COR-L47 (cell line): ENCODE measurements around the gene SPCS2.
A peak's percentile ranks its signal among the peaks of the same experiment; 100 is the strongest.
"Not testable (repeated sequence)": the region's sequence is repeated elsewhere in the genome, so short reads cannot be mapped to it uniquely, and the experiment has no call there.

Source experiments
- DNase-seq: peaks from one replicate; lab custom pipeline; 2025; lab: John Stamatoyannopoulos, UW

SPCS2 gene

DNA sequence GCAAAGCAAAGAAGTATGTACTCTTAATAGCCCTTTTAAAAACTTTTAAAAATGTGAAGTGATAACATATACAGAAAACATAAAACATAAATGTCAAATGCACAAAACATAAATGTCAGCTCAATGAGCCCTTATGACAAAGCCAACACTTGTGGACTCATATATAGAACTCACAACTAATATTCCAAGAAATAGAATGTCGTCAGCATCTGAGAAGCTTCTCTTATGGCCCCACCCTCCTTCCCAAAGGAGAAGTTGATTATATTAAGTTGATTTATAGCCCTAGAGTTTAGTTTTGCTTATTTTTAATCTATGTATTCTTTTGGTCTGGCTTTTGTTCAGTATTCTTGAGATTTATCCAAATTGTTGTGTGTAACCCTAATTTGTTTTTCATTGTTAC lies 53.5 kb downstream of the SPCS2 start:
- DNase-seq = no peak

DNA sequence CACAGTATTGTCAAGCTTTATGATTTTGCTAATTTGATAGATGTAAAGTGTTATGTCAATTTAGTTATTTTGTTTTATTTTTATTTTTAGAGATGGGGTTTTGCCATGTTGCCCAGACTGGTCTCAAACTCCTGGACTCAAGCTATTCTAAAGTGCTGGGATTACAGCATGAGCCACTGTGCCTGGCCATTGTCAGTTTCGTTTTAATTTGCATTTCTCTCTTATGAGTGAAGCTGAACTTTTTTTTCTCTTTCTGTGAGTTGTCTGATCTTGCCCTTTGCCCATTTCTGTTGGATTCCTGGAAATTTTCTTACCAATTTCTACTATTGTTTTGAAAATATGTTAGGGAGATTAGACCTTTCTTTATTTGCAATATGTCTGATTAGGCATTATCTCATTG lies 55.1 kb downstream of the SPCS2 start:
- DNase-seq = no peak

DNA sequence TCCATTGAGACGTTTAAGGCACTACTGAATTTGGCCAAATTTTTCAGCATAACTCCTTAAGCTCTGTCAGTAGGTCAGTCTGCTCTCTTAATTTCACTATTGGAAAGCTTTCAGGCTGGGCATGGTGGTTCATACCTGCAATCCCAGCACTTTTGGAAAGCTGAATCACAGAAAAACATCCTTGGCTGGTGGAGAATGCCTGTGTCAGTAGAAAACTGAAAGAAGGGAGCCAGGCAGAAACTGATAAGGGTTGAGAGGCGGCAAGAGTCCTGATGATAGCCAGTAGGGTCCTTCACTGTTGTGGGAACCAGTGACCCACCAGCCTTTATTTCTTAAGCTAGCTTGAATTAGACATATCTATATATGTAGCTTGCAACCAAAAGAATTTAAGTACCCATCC lies 62.3 kb downstream of the SPCS2 start:
- no peak for DNase-seq

- no peak for DNase-seq
Measured at GRCh38 chr11:75011872-75012271, 62.8 kb downstream of the SPCS2 start.

DNA sequence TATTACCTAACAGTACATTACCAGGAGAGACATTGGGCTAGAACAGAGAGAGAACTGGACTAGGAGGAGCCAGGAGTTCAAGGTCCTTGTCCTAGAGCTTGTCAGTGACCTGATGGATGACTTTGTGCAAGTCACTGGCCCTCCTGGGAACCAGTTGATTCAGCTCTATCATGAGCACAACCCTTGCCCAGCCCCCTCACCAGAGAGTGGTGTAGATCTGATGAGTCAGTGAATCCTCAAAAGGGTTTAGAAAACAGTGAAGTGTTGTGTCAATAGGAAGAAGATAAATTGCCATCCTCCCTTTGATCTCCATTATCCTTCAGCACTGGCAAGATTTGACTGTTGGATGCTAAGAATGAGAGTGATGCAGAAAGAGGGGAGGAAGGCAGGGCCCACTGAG lies 64.0 kb downstream of the SPCS2 start:
- DNase-seq = no peak

- DNase-seq = no peak
Measured at GRCh38 chr11:75014129-75014528, 65.1 kb downstream of the SPCS2 start.

DNA sequence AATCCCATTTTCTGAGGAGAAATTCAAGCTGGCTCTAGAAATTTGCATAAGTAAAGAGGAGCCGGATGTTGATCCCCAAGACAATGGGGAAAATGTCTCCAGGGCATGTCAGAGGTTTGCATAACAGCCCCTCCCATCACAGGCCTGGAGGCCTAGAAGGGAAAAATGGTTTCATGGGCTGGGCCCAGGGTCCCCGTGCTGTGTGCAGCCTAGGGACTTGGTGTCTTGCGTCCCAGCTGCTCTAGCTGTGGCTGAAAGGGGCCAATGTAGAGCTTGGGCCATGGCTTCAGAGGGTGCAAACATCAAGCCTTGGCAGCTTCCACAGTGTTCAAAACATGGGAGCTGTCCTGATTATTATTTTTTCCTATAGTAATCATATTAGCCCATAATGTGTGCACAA lies 70.1 kb downstream of the SPCS2 start:
- DNase-seq = not testable (repeated sequence)

GRCh38 chr11:75020328-75020727 lies 71.3 kb downstream of the SPCS2 start:
- not testable (repeated sequence) for DNase-seq

- DNase-seq = no peak
Measured at GRCh38 chr11:75022296-75022695, 73.2 kb downstream of the SPCS2 start.

- DNase-seq = peak; percentile 37
Measured at GRCh38 chr11:75022759-75023396, 73.8 kb downstream of the SPCS2 start.

DNA sequence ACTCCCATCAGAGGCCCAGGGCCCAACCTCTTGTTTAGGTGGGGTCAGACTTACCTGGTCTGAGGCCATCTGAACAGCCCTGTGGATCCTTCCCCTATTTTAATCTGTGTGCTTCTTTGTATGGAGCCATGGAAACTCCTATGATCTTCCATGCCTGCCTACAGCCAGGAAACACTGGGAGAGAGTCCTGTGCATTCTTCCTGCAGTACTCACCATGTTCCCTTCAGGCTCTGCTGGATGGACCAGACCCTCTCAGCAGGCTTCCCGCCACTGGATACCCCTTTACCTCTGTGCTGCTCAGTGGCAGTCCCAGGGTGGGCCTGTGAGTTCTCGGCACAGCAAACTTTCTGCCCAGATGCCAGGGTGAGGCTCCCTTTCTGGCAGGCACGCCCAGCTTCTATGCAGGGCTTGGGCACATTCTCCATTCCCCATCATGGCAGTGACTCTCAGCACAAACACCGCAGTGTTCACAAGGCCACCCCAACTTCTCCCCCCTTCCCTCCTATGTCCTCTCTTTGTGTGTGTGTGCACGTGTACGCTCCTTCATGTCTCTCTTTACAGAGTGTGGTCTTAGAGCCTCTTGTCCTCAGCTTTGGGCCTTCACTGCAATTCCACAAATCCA lies 74.5 kb downstream of the SPCS2 start:
- no peak for DNase-seq

DNA sequence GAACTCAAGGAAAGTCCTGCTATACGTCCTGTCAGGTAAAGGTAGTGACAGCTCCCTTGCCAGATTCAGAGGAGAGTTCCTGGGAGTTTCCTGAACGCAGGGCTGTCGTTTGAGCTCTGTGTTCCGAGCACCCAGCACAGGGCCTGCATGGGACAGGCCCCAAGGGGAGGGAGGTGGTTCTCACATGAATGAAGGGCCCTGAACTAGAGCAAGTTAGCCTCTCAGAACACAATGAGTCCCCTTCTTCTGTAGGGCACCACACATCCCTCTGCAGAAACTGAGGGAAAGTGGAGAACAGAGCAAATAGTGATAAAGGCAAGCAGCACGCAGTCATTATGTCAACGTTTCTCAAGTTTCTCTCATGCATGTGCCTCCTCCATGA lies 75.0 kb downstream of the SPCS2 start:
- DNase-seq = no peak

DNA sequence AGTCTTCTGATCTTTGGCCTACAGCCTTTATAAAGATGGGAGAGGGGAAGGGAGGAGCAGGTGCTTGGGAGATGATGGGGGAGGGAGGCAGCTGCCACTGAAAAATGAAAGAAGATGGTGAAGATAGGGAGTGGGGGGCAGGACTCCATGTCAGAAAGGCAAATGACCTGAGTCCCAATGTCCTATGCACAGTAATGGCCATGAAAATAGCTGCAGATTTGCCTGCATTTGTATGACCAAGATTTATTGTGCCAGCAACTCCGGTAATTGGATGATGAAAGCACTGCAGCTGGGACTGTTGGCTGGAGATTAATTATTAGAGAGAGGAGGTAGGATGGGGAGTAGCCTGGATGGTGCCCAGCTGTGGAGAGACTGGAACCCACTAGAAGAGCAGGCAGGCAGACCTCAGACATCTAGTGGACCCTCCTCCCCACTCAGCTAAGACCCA lies 75.7 kb downstream of the SPCS2 start:
- no peak for DNase-seq

GRCh38 chr11:75025561-75025960 lies 76.5 kb downstream of the SPCS2 start:
- no peak for DNase-seq

GRCh38 chr11:75028321-75028720 lies 79.3 kb downstream of the SPCS2 start:
- no peak for DNase-seq
